H9 (cell line): ENCODE measurements around the gene IZUMO4. TPM values are rescaled to one million over a fixed set of nuclear protein-coding genes. Genes with fewer than 3 reads are reported as not detected.

ENCODE experiments used
- DNase-seq: peaks from one replicate; pipeline ENCODE4 v3.0.0-alpha.2; 2017
- H2AFZ ChIP-seq: one replicate; pipeline ENCODE4 v1.6.1; 2013; ENCODE audit warnings: mild to moderate bottlenecking, low read length, control low read depth, moderate library complexity
- H2AK5ac ChIP-seq: 2 replicates; pipeline ENCODE4 v1.6.1; 2013; ENCODE audit warnings: low read length, control low read depth, mixed read lengths; ENCODE audit not compliant: insufficient read length
- H2BK120ac ChIP-seq: one replicate; pipeline ENCODE4 v1.6.1; 2013; ENCODE audit warnings: low read depth, mild to moderate bottlenecking, low read length, control low read depth, inconsistent platforms; ENCODE audit not compliant: poor library complexity, severe bottlenecking
- H2BK12ac ChIP-seq: 2 replicates; pipeline ENCODE4 v1.6.1; 2013; ENCODE audit warnings: low read length, control low read depth, mixed read lengths, low read depth; ENCODE audit not compliant: insufficient read length
- H2BK15ac ChIP-seq: 2 replicates; pipeline ENCODE4 v1.6.1; 2013; ENCODE audit warnings: low read depth, low read length, control low read depth
- H2BK20ac ChIP-seq: one replicate; pipeline ENCODE4 v1.6.1; 2013; ENCODE audit warnings: low read depth, mild to moderate bottlenecking, low read length, control low read depth, inconsistent platforms; ENCODE audit not compliant: poor library complexity, severe bottlenecking
- H2BK5ac ChIP-seq: 2 replicates; pipeline ENCODE4 v1.6.1; 2013; ENCODE audit warnings: low read length, control low read depth, mixed read lengths; ENCODE audit not compliant: insufficient read length
- H3K14ac ChIP-seq: 2 replicates; pipeline ENCODE4 v1.6.1; 2013; ENCODE audit warnings: low read length, control low read depth; ENCODE audit not compliant: insufficient read depth
- H3K18ac ChIP-seq: 2 replicates; pipeline ENCODE4 v1.6.1; 2013; ENCODE audit warnings: low read depth, mild to moderate bottlenecking, mixed read lengths, low read length, control low read depth; ENCODE audit not compliant: insufficient read length
- H3K23ac ChIP-seq: 2 replicates; pipeline ENCODE4 v1.6.1; 2013; ENCODE audit warnings: low read length, control low read depth, mixed read lengths, low read depth; ENCODE audit not compliant: insufficient read length
- H3K23me2 ChIP-seq: 2 replicates; pipeline ENCODE4 v1.6.1; 2013; ENCODE audit warnings: low read depth, mild to moderate bottlenecking, mixed read lengths, low read length, control low read depth; ENCODE audit not compliant: insufficient read length, poor library complexity, severe bottlenecking
- H3K27ac ChIP-seq: 2 replicates; pipeline ENCODE4 v1.5.1; 2013; ENCODE audit warnings: low read length, control low read depth, mixed read lengths, low read depth; ENCODE audit not compliant: insufficient read length
- H3K27me3 ChIP-seq: 2 replicates; pipeline ENCODE4 v1.6.1; 2013; ENCODE audit warnings: low read length, control low read depth, inconsistent platforms; ENCODE audit not compliant: insufficient read depth
- H3K4ac ChIP-seq: 2 replicates; pipeline ENCODE4 v1.6.1; 2013; ENCODE audit warnings: low read depth, mild to moderate bottlenecking, control low read depth, inconsistent platforms, low read length, moderate library complexity
- H3K4me1 ChIP-seq: 2 replicates; pipeline ENCODE4 v1.6.1; 2013; ENCODE audit warnings: low read length, control low read depth, inconsistent platforms; ENCODE audit not compliant: insufficient read depth
- H3K4me2 ChIP-seq: 2 replicates; pipeline ENCODE4 v1.6.1; 2013; ENCODE audit warnings: low read length, control low read depth, mixed read lengths; ENCODE audit not compliant: insufficient read length, insufficient read depth
- H3K56ac ChIP-seq: 2 replicates; pipeline ENCODE4 v1.6.1; 2013; ENCODE audit warnings: low read depth, mild to moderate bottlenecking, mixed read lengths, low read length, control low read depth; ENCODE audit not compliant: insufficient read length
- H3K79me1 ChIP-seq: 2 replicates; pipeline ENCODE4 v1.6.1; 2013; ENCODE audit warnings: low read depth, mild to moderate bottlenecking, moderate library complexity, low read length, control low read depth, inconsistent platforms; ENCODE audit not compliant: insufficient read depth, poor library complexity, severe bottlenecking
- H3K79me2 ChIP-seq: 2 replicates; pipeline ENCODE4 v1.6.1; 2013; ENCODE audit warnings: low read length, control low read depth, inconsistent platforms; ENCODE audit not compliant: insufficient read depth
- H3K9ac ChIP-seq: 2 replicates; pipeline ENCODE4 v1.6.1; 2013; ENCODE audit warnings: low read length, control low read depth, mixed read lengths; ENCODE audit not compliant: insufficient read length; ENCODE audit errors: extremely low read depth
- H3K9me3 ChIP-seq: one replicate; pipeline ENCODE4 v1.6.1; 2013; ENCODE audit warnings: low read depth, low read length, inconsistent platforms; ENCODE audit not compliant: control insufficient read depth
- H3T11ph ChIP-seq: one replicate; pipeline ENCODE4 v1.6.1; 2013; ENCODE audit warnings: mild to moderate bottlenecking, low read length, control low read depth, inconsistent platforms
- H4K20me1 ChIP-seq: one replicate; pipeline ENCODE4 v1.6.1; 2013; ENCODE audit not compliant: control insufficient read depth, insufficient read length, insufficient read depth
- H4K5ac ChIP-seq: 2 replicates; pipeline ENCODE4 v1.6.1; 2013; ENCODE audit warnings: low read depth, mild to moderate bottlenecking, mixed read lengths, low read length, control low read depth; ENCODE audit not compliant: insufficient read length
- H4K8ac ChIP-seq: replicated peaks from 2 replicates; pipeline ENCODE4 v1.6.1; 2013; ENCODE audit warnings: low read length, control low read depth, mixed read lengths, low read depth; ENCODE audit not compliant: insufficient read length
- H4K91ac ChIP-seq: 2 replicates; pipeline ENCODE4 v1.6.1; 2013; ENCODE audit warnings: low read depth, mild to moderate bottlenecking, moderate library complexity, mixed read lengths, low read length, control low read depth; ENCODE audit not compliant: insufficient read length
- H3K27ac Mint-ChIP-seq, 3 experiments: 2 replicates in 2 of 3; 3 replicates in 1 of 3; pipeline ENCODE4 v1.8.0; 2020 to 2021; ENCODE audit warnings: mixed read lengths in 3 of 3, mild to moderate bottlenecking in 1 of 3, moderate library complexity in 1 of 3
- H3K27me3 Mint-ChIP-seq: 2 replicates; pipeline ENCODE4 v1.8.0; 2021; ENCODE audit warnings: low read depth, mild to moderate bottlenecking, moderate library complexity, mixed read lengths
- H3K36me3 Mint-ChIP-seq, 3 experiments: 2 replicates in 2 of 3; 3 replicates in 1 of 3; pipeline ENCODE4 v1.8.0; 2020 to 2021; ENCODE audit warnings: low read depth in 3 of 3, mixed read lengths in 3 of 3; ENCODE audit not compliant: insufficient read depth in 1 of 3
- H3K4me1 Mint-ChIP-seq, 2 experiments: 2 replicates each; pipeline ENCODE4 v1.8.0; 2020; ENCODE audit warnings: mixed read lengths in 2 of 2
- H3K4me3 Mint-ChIP-seq, 2 experiments: 2 replicates in 1 of 2; 3 replicates in 1 of 2; pipeline ENCODE4 v1.8.0; 2020 to 2021; ENCODE audit warnings: mild to moderate bottlenecking in 2 of 2, mixed read lengths in 2 of 2, moderate library complexity in 1 of 2
- H3K9me3 Mint-ChIP-seq, 2 experiments: 2 replicates in 1 of 2; 3 replicates in 1 of 2; pipeline ENCODE4 v1.8.0; 2020; ENCODE audit warnings: mild to moderate bottlenecking in 2 of 2, mixed read lengths in 2 of 2, moderate library complexity in 1 of 2
- CTCF ChIP-seq: fragments of 200-600 bp; sonication (generic); conservative IDR thresholded peaks from 3 replicates; pipeline ENCODE4 v1.8.0; 2021; ENCODE audit warnings: antibody characterized with exemption, mild to moderate bottlenecking
- WGBS: extraction: QIAGEN DNeasy Blood & Tissue Kit; methylation state at CpG from one replicate; pipeline ENCODE4 v1.1.7; 2013; ENCODE audit warnings: missing lambda C conversion rate, low lambda C conversion rate, mixed read lengths; ENCODE audit not compliant: insufficient read length; ENCODE audit errors: extremely low coverage; 5-methylcytosine and 5-hydroxymethylcytosine counted together
- total RNA-seq: library from RNA; stranded (reverse); gene quantifications from 2 replicates; pipeline ENCODE4 v1.2.1, GENCODE V29; 2021

IZUMO4 gene
- total RNA-seq, 1 experiment from 2014 or later = 2.1 TPM

- no peak overlapping the region for H2BK5ac ChIP-seq
- DNase-seq = peak; percentile 76
- H3K27me3 ChIP-seq = no peaks in the 10 kb centered on the region
- H3K4ac ChIP-seq = no peak overlapping the region
- no peaks in the 10 kb centered on the region for H3K9me3 ChIP-seq
- H3K56ac ChIP-seq = no peak overlapping the region
- H2BK15ac ChIP-seq = no peak overlapping the region
- peaks cover 10% of the 10 kb centered on the region for H3K23me2 ChIP-seq
- H4K8ac ChIP-seq = no peak overlapping the region
- H3K79me1 ChIP-seq = no peaks in the 10 kb centered on the region
- H3K4me2 ChIP-seq = peak overlapping the region; percentile 44
- no peak overlapping the region for H3K27ac ChIP-seq
- H2BK120ac ChIP-seq = no peak overlapping the region
- no peaks in the 10 kb centered on the region for H3K36me3 Mint-ChIP-seq
- H3K18ac ChIP-seq = peak overlapping the region; percentile 91
- no peak overlapping the region for H3T11ph ChIP-seq
- no peaks in the 10 kb centered on the region for H3K27me3 Mint-ChIP-seq
- peaks cover 22 to 36% of the 10 kb centered on the region in 2 experiments for H3K4me1 Mint-ChIP-seq
- no peaks in the 10 kb centered on the region; a peak in 1 of 5 replicates for H3K9me3 Mint-ChIP-seq
- H3K14ac ChIP-seq = peak overlapping the region; percentile 37
- H2AFZ ChIP-seq = no peak overlapping the region
- peak overlapping the region; percentile 96 for H3K27ac Mint-ChIP-seq
- H3K9ac ChIP-seq = no peak overlapping the region
- no peaks in the 10 kb centered on the region for H3K79me2 ChIP-seq
- H3K4me3 Mint-ChIP-seq = peak overlapping the region; percentile 76 to 88
- H2BK12ac ChIP-seq = no peak overlapping the region
- no peak overlapping the region for H4K5ac ChIP-seq
- no CpG with 5 or more reads among the region's 55 CpGs for WGBS
- no peak overlapping the region for H3K23ac ChIP-seq
- H4K91ac ChIP-seq = no peak overlapping the region
- no peak for TF ChIP-seq CTCF
- no peak overlapping the region for H2BK20ac ChIP-seq
- H4K20me1 ChIP-seq = no peaks in the 10 kb centered on the region
- H2AK5ac ChIP-seq = no peak overlapping the region
- no peaks in the 10 kb centered on the region for H3K4me1 ChIP-seq
These were observed 35.7 kb upstream of the IZUMO4 start for GRCh38 chr19:2060884-2061494.
